Neural progenitor cell (in vitro differentiated cells): ENCODE results near the gene TREX2. TPM values are rescaled to one million over a fixed set of nuclear protein-coding genes. Genes with fewer than 3 reads are reported as not detected.

Experiments used
- DNase-seq: peaks from one replicate; pipeline ENCODE4 v3.0.0-alpha.2; 2016; ENCODE audit warnings: low spot score
- H2AFZ ChIP-seq: fragments of 200-600 bp; sonication (generic); replicated peaks from 2 replicates; pipeline ENCODE4 v1.6.1; 2016; ENCODE audit warnings: antibody characterized with exemption
- H3F3A ChIP-seq: fragments of 200-600 bp; sonication (generic); 2 replicates; pipeline ENCODE4 v1.6.1; 2016; ENCODE audit warnings: antibody characterized with exemption, low read depth
- H3K27ac ChIP-seq: fragments of 200-600 bp; sonication (generic); 2 replicates; pipeline ENCODE4 v1.5.1; 2016; ENCODE audit warnings: mild to moderate bottlenecking
- H3K27me3 ChIP-seq: fragments of 200-600 bp; sonication (generic); 2 replicates; pipeline ENCODE4 v1.6.1; 2016; ENCODE audit warnings: mild to moderate bottlenecking, moderate library complexity
- H3K36me3 ChIP-seq: fragments of 200-600 bp; sonication (generic); 2 replicates; pipeline ENCODE4 v1.5.1; 2016
- H3K4me1 ChIP-seq: fragments of 200-600 bp; sonication (generic); 2 replicates; pipeline ENCODE4 v1.6.1; 2016; ENCODE audit warnings: mixed run types
- H3K4me2 ChIP-seq: fragments of 200-600 bp; sonication (generic); 2 replicates; pipeline ENCODE4 v1.6.1; 2016
- H3K4me3 ChIP-seq: fragments of 200-600 bp; sonication (generic); 2 replicates; pipeline ENCODE4 v1.5.1; 2016
- H3K79me2 ChIP-seq: fragments of 200-600 bp; sonication (generic); 2 replicates; pipeline ENCODE4 v1.6.1; 2016; ENCODE audit warnings: low read depth
- H3K9ac ChIP-seq: fragments of 200-600 bp; sonication (generic); 2 replicates; pipeline ENCODE4 v1.6.1; 2016
- H3K9me3 ChIP-seq: fragments of 200-600 bp; sonication (generic); 2 replicates; pipeline ENCODE4 v1.5.1; 2016; ENCODE audit warnings: low read depth
- H4K20me1 ChIP-seq: fragments of 200-600 bp; sonication (generic); 2 replicates; pipeline ENCODE4 v1.6.1; 2016; ENCODE audit warnings: low read depth
- H3K27ac Mint-ChIP-seq: 3 replicates; pipeline ENCODE4 v1.8.0; 2021; ENCODE audit warnings: mixed read lengths
- H3K27me3 Mint-ChIP-seq: 2 replicates; pipeline ENCODE4 v1.8.0; 2022; ENCODE audit warnings: low read depth, mild to moderate bottlenecking, inconsistent platforms, moderate library complexity, mixed read lengths; ENCODE audit not compliant: insufficient read depth
- H3K36me3 Mint-ChIP-seq: 3 replicates; pipeline ENCODE4 v1.8.0; 2021; ENCODE audit warnings: mixed read lengths
- H3K4me1 Mint-ChIP-seq: 3 replicates; pipeline ENCODE4 v1.8.0; 2021; ENCODE audit warnings: mixed read lengths
- H3K4me3 Mint-ChIP-seq: 3 replicates; pipeline ENCODE4 v1.8.0; 2021; ENCODE audit warnings: mild to moderate bottlenecking, moderate library complexity, mixed read lengths
- H3K9me3 Mint-ChIP-seq: 3 replicates; pipeline ENCODE4 v1.8.0; 2020; ENCODE audit warnings: mixed read lengths
- CTCF ChIP-seq: fragments of 200-600 bp; sonication (generic); IDR thresholded peaks from 2 replicates; pipeline ENCODE4 v1.5.1; 2017; ENCODE audit warnings: antibody characterized with exemption, mild to moderate bottlenecking
- EZH2 ChIP-seq: fragments of 200-600 bp; sonication (generic); IDR thresholded peaks from 2 replicates; pipeline ENCODE4 v1.6.1; 2017; ENCODE audit warnings: antibody characterized with exemption, mild to moderate bottlenecking, moderate library complexity
- EZH2phosphoT487 ChIP-seq: fragments of 200-600 bp; sonication (generic); IDR thresholded peaks from 2 replicates; pipeline ENCODE4 v1.6.1; 2017; ENCODE audit warnings: antibody characterized with exemption
- total RNA-seq: library from RNA; depleted of rRNA; stranded (reverse); fragments of >200 nt; gene quantifications from 2 replicates; pipeline ENCODE4 v1.2.3, GENCODE V29; 2015; ENCODE audit warnings: low replicate concordance

TREX2 gene
- total RNA-seq, 1 donor from 2014 or later: not detected

DNA sequence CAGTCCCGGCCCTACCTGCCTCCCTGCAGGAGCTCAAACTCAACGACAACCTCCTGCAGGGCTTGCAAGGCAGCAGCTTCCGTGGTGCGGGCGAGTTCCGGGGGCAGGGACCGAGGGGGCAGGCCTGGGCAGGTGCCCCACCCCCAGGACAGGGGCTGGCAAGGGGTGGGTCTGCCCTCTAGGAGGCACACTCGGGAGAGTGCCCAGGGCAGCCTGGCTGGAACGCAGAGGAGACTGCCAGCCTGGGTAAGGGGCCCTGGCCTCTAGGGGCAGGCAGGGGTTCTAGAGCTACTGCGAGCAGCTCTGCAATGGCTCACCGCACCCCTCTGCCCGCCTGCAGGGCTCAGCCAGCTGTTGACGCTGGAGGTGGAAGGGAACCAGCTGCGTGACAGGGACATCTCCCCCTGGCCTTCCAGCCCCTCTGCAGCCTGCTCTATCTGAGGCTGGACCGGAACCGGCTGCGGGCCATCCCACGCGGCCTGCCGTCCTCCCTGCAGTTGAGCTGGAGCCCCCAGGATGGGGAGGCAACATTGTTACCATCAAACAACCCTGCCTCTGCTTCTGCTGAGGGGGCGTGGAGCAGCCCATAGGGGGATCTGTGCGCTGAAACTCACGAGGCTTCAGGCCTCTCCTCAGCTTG is 36.6 kb upstream of the TREX2 start:
- no peaks in the 10 kb centered on the region for H3K9me3 ChIP-seq
- DNase-seq: no peak
- Mint-ChIP-seq H3K4me3 (no peak overlapping the region), H3K9me3 (peaks cover 11% of the 10 kb centered on the region), H3K36me3 (peaks cover 1% of the 10 kb centered on the region), H3K4me1 (peaks cover 2% of the 10 kb centered on the region), H3K27me3 (peaks cover 2% of the 10 kb centered on the region), H3K27ac (no peak overlapping the region)
- no peaks in the 10 kb centered on the region for H3K36me3 ChIP-seq
- TF ChIP-seq EZH2phosphoT487 (no peak), EZH2 (no peak), CTCF (no peak)
- no peaks in the 10 kb centered on the region for H3F3A ChIP-seq
- H3K4me2 ChIP-seq: no peak overlapping the region
- H3K9ac ChIP-seq: no peak overlapping the region
- H3K27ac ChIP-seq: no peak overlapping the region
- no peaks in the 10 kb centered on the region for H4K20me1 ChIP-seq
- no peaks in the 10 kb centered on the region for H3K79me2 ChIP-seq
- no peaks in the 10 kb centered on the region for H3K4me1 ChIP-seq
- no peak overlapping the region for H2AFZ ChIP-seq
- no peaks in the 10 kb centered on the region for H3K27me3 ChIP-seq
- H3K4me3 ChIP-seq: no peak overlapping the region

DNA sequence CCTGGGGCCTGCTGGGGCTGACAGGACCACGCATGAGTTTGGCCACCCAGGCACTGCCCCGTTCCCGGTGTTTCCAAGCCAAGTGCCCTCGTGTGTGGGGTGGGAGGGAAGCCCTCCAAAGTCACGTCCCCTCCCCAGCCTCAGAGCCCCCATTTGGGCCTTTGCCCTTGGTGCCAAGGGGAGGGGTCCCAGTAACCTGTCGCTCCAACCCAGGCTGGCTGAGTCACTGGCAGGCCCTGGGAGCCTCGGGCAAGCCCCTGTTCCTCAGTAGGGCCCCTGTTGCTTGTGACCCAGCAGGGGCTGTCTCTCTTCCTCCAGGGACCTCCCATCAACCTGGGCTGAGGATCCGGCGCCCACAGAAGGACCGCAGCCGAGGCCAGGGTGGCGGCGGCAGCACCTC is 35.2 kb upstream of the TREX2 start:
- Mint-ChIP-seq H3K36me3 (peaks cover 1% of the 10 kb centered on the region), H3K9me3 (peaks cover 12% of the 10 kb centered on the region), H3K4me3 (no peak overlapping the region), H3K4me1 (peaks cover 2% of the 10 kb centered on the region), H3K27me3 (peaks cover 4% of the 10 kb centered on the region), H3K27ac (no peak overlapping the region)
- Histone ChIP-seq H3F3A (no peaks in the 10 kb centered on the region), H3K4me3 (no peak overlapping the region), H3K27ac (no peak overlapping the region), H3K9ac (no peak overlapping the region), H4K20me1 (no peaks in the 10 kb centered on the region), H2AFZ (no peak overlapping the region), H3K4me1 (no peaks in the 10 kb centered on the region), H3K27me3 (peaks cover 4% of the 10 kb centered on the region), H3K9me3 (no peaks in the 10 kb centered on the region), H3K4me2 (no peak overlapping the region), H3K36me3 (no peaks in the 10 kb centered on the region), H3K79me2 (no peaks in the 10 kb centered on the region)
- no peak for TF ChIP-seq EZH2
- TF ChIP-seq CTCF: no peak
- TF ChIP-seq EZH2phosphoT487: no peak
- DNase-seq: no peak

DNA sequence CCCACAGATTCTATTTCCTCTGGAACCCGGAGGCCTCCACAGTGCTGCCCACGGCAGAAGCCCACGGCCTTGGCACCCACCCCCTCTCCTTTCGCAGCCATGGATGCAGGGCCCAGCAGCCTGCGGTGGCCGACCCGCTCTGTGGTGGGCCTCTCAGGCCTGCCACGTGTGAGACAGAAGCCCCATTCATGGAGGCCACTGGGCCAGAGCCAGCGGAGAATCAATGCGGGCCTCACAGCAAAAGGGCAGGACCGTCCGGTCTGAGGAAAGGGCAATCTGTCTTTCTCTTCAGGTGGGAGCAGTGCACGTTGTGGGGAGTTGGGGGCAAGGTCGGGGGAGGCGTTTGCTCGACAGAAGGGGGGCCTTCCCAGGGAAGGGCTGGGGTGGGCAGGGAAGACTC is 32.9 kb upstream of the TREX2 start:
- TF ChIP-seq EZH2: no peak
- TF ChIP-seq EZH2phosphoT487: no peak
- no peak for TF ChIP-seq CTCF
- no peak for DNase-seq
- Histone ChIP-seq H3K4me2 (no peak overlapping the region), H3K4me1 (no peaks in the 10 kb centered on the region), H3K4me3 (no peak overlapping the region), H3F3A (no peaks in the 10 kb centered on the region), H4K20me1 (no peaks in the 10 kb centered on the region), H2AFZ (no peak overlapping the region), H3K27ac (no peak overlapping the region), H3K9ac (no peak overlapping the region), H3K27me3 (peaks cover 22% of the 10 kb centered on the region), H3K9me3 (no peaks in the 10 kb centered on the region), H3K36me3 (no peaks in the 10 kb centered on the region), H3K79me2 (no peaks in the 10 kb centered on the region)
- Mint-ChIP-seq H3K36me3 (no peaks in the 10 kb centered on the region), H3K9me3 (peaks cover 13% of the 10 kb centered on the region), H3K4me1 (no peaks in the 10 kb centered on the region), H3K4me3 (no peak overlapping the region), H3K27me3 (peaks cover 7% of the 10 kb centered on the region), H3K27ac (no peak overlapping the region)
